ENCODE measurements around the gene SCAPER.
A peak's percentile ranks its signal among the peaks of the same experiment; 100 is the strongest.

The SCAPER gene

DNA sequence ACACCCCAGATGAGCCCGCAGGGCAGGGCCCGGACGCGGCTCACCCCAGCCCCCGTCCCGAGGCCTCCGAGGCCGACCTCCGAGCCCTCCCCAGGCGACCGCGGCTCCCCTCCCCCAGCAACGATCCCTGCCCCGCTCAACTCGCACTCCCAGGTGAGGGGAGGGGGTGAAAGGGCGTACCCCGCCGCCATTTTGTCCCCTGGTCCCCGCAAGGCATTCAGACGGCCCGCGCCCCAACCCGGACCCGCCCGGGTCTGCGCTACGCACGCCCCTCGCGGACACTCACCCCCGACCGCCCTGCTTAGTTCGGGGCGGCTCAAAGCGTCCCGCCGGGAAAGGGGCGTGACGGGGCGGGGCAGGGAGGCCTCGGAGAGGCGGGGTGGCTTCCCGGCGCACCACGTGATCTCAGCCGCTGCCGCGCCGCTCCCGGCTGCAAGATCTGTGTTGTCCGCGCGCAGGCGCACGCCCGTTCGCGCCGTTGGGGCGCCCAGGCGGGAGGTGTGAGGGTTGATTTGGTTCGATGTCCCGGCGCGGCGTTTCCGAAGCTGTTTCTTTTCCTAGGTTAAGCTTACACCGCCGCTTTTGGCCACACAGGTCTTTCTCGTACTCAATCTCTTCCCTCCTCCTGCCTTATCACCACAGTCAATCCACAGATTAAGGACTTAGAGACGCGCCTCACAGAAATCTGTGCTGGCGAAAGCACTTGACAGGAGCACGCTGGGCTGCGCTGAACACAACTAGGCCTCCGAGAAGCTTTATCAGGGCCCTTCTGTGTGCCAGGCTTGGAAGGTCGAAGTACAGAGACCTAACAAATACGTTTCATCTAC is at the start of gene SCAPER:
TSS of gene SCAPER (minus strand) at position 328 of the 827 bp plus-strand sequence. CDS start 21,523 bp downstream, outside the sequence.
- DNase-seq = peak; percentile 87

- no peak for DNase-seq
Observed at GRCh38 chr15:76954744-76955143, 49.6 kb upstream of the SCAPER start.

- no peak for DNase-seq
Observed at GRCh38 chr15:76953913-76954312, 48.8 kb upstream of the SCAPER start.

GRCh38 chr15:76951220-76951619 is 46.1 kb upstream of the SCAPER start:
- DNase-seq = no peak

- DNase-seq = no peak
Observed at GRCh38 chr15:76947454-76947853, 42.3 kb upstream of the SCAPER start.

- no peak for DNase-seq
Observed at GRCh38 chr15:76945494-76946093, 40.5 kb upstream of the SCAPER start.

DNA sequence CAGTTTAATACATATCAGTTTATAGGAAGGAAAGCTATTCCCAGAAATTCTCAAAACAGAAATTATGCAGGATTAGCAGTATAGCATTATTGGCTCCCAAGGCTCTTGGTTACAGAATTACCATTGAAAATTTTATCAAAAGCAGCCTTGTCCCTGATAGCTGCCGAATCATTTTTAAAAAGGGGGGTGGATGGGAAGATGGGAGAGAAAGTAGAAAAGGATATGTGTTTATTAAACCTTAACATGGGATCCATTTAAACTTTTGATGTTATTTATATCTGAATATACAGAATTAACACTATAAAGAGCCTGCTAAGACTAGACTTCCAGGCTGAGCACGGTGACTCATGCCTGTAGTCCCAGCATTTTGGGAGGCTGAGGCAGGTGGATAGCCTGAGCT is 37.2 kb upstream of the SCAPER start:
- no peak for DNase-seq

DNA sequence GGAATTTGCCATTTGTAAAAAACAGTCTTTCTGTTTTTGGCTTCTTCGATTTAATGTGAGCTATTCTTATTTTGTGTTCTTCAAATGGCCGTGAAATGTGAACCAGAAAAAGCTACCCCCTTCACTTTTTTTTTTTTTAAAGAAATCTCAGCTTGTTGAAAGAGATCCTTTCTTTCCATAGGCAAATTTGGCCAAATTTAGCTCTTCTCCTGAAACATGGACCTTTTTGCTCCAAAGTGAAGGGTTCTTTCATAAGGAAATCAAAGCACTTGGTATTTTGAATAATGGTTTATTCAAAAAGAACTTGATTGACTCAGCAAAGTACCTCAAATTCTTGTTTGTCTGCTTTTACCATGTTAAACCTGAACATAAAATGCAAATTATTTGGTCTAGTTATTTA is 36.5 kb upstream of the SCAPER start:
- DNase-seq = no peak

DNA sequence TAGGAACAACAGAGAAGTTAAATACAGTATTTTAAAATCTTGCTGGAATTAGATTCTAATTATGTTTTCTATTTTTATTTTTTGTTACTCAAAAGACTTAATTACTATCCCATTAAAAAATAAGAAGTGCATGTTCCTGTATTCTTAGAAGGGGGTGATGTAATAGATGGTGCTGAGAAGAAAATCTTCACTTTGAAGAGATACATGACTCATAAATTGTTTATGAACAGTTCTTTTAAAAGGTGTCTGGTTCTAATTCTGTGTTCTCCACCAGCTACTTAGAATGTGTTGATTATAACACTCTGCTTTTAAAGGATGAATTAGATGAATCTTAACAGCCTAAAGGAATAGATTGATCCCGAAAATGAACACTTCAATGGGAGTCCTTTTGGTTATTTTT is 34.6 kb upstream of the SCAPER start:
- no peak for DNase-seq

GRCh38 chr15:76938752-76939151 is 33.6 kb upstream of the SCAPER start:
- DNase-seq = no peak

DNA sequence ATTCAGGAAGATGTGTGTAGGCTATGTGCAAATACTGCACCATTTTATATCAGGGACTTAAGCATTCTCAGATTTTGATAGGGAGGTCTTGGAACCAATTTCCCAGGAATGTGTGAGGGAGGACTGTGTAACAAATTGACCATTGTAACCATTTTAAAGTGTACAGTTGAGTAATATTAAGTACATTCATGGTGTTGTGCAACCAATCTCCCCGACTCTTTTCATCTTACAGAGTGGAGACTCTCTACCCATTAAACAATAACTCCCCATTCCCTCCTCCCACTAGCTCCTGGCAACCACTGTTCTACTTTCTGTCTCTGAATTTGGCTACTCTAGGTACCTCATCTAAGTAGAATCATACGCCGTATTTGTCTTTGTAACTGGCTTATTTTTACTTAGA is 31.5 kb upstream of the SCAPER start:
- DNase-seq = no peak

DNA sequence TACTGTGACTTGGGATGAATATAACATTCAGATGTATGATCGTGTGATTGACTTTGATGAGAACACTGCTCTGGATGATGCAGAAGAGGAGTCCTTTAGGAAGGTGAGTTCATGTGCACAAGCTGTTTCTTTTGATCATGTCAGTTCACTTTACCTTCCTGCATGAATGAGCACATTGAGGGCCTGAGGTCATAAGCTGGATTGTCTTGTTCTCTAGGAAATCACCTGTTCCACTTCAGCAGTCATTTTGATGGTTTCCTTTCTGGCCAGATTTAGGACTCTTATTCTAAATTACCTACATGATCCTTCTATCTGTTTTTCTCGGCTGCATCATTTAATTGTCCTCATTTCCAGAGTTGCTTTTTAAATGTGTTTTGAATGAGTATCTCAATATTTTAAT is 30.5 kb upstream of the SCAPER start:
- no peak for DNase-seq

- no peak for DNase-seq
Observed at GRCh38 chr15:76932135-76932966, 27.2 kb upstream of the SCAPER start.

DNA sequence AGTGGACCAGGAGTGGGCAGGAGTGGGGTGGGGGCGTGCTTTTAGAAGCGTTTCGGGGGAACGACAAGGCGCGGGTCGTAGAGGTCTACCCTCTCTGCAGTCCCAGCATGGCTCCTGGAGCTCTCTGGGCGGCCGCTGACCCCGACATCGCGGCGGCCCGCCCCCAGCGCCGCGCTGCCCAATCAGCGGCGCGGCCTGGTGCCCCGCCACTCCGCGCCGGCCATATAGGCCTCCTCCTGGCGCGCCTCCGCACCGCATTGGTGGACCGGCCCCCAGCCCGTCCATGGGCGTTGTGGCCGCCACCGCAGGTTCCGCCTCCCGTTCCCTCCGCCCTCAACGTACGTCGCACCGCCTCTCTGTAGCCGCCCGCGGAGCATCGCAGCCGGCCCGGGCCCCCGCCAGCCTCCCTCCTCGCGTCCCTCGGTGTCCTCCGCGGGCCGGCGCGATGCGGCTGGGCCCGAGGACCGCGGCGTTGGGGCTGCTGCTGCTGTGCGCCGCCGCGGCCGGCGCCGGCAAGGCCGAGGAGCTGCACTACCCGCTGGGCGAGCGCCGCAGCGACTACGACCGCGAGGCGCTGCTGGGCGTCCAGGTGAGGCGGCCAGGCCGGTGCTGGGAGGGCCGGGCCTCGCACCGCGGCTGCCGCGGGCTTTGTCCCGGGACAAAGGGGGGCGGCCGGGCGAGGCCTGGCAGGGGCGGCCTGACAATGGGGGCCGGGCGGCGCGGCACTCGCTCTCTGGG is 26.4 kb upstream of the SCAPER start, which contains the start of gene RCN2:
TSS of gene RCN2 (plus strand) at position 353 of the 738 bp plus-strand sequence. CDS start at position 446, 93 bp downstream.
- peak; percentile 85 for DNase-seq

GRCh38 chr15:76930831-76931396 is 25.8 kb upstream of the SCAPER start:
- DNase-seq = peak; percentile 39

DNA sequence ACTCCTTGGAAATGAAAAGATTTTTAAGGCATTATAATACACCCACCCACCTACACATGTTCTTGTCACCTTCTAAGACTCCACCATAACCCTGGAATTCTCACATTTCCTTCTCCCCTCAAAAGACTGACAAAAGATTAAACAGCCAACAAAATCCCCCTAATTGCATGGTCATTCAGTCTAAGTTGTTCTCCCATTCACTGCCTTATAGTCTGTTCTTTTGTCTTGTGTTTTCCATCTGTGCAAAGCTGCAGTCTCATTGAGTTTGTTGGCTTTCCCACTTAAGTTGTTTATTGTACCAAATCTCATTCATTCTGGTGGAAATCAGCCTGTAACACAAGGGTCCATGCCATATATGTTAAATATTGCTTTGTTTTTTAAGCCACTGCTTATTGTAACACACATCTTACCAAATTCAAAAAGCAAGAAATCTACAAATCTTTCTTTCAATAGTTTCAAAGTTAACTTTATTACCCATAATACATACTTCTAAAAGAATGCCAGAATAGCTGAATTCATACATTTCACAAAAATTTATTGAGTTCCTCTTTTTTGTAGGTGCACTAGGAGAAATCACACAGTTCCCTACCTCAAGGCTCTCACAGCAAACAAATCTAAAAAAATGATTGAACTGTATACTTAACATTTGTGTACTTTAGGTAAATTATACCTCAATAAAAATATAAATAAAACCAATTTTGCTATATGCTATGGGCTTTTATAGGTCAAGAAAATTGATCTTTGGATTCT is 24.0 kb upstream of the SCAPER start:
- DNase-seq = no peak

- DNase-seq = no peak
Observed at GRCh38 chr15:76928201-76928600, 23.1 kb upstream of the SCAPER start.

GRCh38 chr15:76916369-76916768 is 11.2 kb upstream of the SCAPER start:
- no peak for DNase-seq

DNA sequence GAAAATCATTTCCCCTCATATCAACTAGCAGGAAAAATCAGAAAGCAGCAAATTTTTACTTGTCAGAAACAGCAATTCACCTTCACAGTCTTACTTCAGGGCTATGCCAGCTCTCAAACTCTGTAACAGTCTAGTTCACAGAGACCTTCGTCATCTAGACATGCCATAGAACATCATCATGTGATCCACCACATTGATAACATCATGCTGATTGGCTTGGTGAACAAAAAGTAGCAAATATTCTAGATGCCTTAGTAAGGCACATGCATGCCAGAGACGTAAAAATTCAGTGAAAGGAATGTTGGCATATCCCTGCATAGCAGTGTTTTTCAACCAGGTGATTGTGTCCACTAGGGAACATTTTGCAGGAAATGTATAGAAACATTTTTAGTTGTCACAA is 8.6 kb upstream of the SCAPER start:
- DNase-seq = no peak

DNA sequence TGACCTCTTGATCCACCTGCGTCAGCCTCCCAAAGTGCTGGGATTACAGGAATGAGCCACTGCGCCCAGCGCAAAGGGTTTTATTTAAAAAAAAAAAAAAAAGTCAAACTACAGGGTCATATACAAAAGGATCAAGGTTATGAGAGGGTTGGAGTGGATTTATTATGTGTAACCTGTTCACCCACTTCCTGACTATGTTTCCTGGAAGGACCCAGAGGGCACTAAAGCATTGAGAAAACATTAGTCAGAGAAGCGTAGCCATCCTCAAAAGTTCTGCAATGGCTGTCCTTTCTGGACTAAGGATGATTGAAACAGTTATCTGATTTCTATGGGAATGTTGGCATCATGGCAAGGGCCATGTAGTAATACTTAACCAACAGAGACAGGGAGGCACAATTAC is 7.3 kb upstream of the SCAPER start:
- DNase-seq = no peak

GRCh38 chr15:76905855-76906254 is 715 bp upstream of the SCAPER start:
- no peak for DNase-seq
